Measurements from ENCODE around the gene NMRK2. TPM values are rescaled to one million over a fixed set of nuclear protein-coding genes. Genes with fewer than 3 reads are reported as not detected.

The NMRK2 gene
- polyA plus RNA-seq, 1 of the 3 experiments (the other 2 are of a cell fraction): not detected

DNA sequence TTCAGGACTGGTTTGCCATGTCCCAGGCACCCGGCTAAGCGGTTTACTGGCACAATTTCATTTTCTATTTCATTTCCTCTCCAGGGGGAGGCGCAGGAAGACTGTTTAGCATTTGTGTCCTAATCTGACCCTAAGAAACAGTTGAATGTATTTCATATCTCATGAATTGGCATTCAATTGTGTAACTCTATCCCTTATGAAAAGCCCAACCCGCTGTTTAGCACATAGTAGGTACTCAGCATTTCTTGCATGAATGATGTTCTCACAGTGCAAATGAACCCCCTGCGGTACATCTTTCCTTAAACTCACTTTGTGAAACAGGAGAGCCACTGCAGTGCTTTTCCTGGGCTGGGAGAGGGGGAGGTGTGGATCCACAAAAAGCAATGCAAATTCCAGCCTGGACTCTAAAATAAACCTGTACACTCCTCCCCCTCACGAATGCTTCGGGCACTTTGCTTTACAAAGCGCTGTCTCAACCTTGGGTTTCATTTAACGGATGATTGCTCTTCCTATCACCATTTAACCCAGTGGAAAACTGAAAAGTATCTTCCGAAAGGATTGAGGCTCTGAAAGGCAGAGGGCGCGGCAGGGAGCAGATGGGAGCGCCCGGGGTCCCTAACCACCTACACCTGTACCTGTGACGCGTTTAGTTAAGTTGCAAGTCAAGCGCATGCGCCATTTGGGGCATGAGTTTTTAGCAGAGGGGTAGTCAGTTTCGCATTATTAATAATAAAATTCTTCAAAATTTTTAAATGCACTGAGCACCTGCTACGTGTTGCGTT, 53.6 kb downstream of the NMRK2 start:
- ChIA-PET POLR2A (interaction anchor here (1.0 to 6.8 kb wide), 3 partner anchors 9 to 19 kb away, joined by 3 to 60 read pairs (median 5); partner anchors contain the start of gene DAPK3), CTCF (interaction anchor here (0.7 to 2.3 kb wide), 20 partner anchors 8 to 280 kb away, joined by 3 to 38 read pairs (median 4); partner anchors contain the start of gene PIAS4)
- Histone ChIP-seq H3K4me3 (ENCODE audit: low read depth in 2 of 2, low read length in 1 of 2) (peak overlapping the region; percentile 91 to 99), H3K9ac (peak overlapping the region; percentile 91; the same call in 1 of the 2 replicates), H4K20me1 (ENCODE audit: insufficient read depth) (peaks cover 37% of the 10 kb centered on the region), H2AFZ (ENCODE audit: low read depth) (peak overlapping the region; percentile 90), H3K27ac (ENCODE audit: low read depth in 2 of 2, low read length in 1 of 2) (peak overlapping the region; percentile 63 to 82), H3K36me3 (replicated peaks in 1 of 2; ENCODE audit: control insufficient read depth in 1 of 2, insufficient read depth in 2 of 2, low read length in 1 of 2) (peaks cover 30 to 32% of the 10 kb centered on the region in 2 experiments), H3K27me3 (ENCODE audit: insufficient read depth) (no peaks in the 10 kb centered on the region), H3K4me1 (ENCODE audit: control insufficient read depth in 1 of 2, insufficient read depth in 2 of 2, low read depth in 1 of 2, low read length in 1 of 2) (peaks cover 15 to 37% of the 10 kb centered on the region in 2 experiments), H3K9me3 (no peaks in the 10 kb centered on the region), H3K4me2 (peak overlapping the region; percentile 89), H3K9me2 (no peaks in the 10 kb centered on the region), H3F3A (replicated peaks; ENCODE audit: insufficient read depth) (peaks cover 36% of the 10 kb centered on the region), H3K79me2 (ENCODE audit: insufficient read depth) (peaks cover 38% of the 10 kb centered on the region)
- DNase-seq: peak; percentile 68
- 14% methylated on average over 21 of the region's 21 CpGs for WGBS (ENCODE audit: low lambda C conversion rate)
- TF ChIP-seq SMC3 (IDR thresholded peaks at IDR 0.05; ENCODE audit: low read depth, low read length) (peak; percentile 30; the same call in 1 of the 2 replicates), CTCF (IDR thresholded peaks at IDR 0.05) (peak; percentile 72), CHD2 (IDR thresholded peaks at IDR 0.05; ENCODE audit: low read length, partially characterized antibody) (no peak), IRF3 (IDR thresholded peaks at IDR 0.05; ENCODE audit: low read depth, low read length) (no peak), RXRA (IDR thresholded peaks at IDR 0.05; ENCODE audit: borderline replicate concordance, low read depth) (peak; percentile 8; the same call in 1 of the 2 replicates), NRF1 (IDR thresholded peaks at IDR 0.05; ENCODE audit: low read depth, low read length) (0 out of 2 replicates have a peak, but pooled peaks have one; percentile 8), NFIC (IDR thresholded peaks at IDR 0.05; ENCODE audit: borderline replicate concordance) (no peak), SIN3A (IDR thresholded peaks at IDR 0.05; ENCODE audit: borderline replicate concordance, low read depth, low read length) (no peak; the same call in 1 of the 2 replicates), MAX (IDR thresholded peaks at IDR 0.05; ENCODE audit: low read depth) (no peak), RAD21 (IDR thresholded peaks at IDR 0.05; ENCODE audit: low read length) (peak; percentile 73)
- TF ChIP-seq, protein P1, sequence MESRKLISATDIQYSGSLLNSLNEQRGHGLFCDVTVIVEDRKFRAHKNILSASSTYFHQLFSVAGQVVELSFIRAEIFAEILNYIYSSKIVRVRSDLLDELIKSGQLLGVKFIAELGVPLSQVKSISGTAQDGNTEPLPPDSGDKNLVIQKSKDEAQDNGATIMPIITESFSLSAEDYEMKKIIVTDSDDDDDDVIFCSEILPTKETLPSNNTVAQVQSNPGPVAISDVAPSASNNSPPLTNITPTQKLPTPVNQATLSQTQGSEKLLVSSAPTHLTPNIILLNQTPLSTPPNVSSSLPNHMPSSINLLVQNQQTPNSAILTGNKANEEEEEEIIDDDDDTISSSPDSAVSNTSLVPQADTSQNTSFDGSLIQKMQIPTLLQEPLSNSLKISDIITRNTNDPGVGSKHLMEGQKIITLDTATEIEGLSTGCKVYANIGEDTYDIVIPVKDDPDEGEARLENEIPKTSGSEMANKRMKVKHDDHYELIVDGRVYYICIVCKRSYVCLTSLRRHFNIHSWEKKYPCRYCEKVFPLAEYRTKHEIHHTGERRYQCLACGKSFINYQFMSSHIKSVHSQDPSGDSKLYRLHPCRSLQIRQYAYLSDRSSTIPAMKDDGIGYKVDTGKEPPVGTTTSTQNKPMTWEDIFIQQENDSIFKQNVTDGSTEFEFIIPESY (IDR thresholded peaks at IDR 0.05; ENCODE audit: borderline replicate concordance, low read depth): no peak

All from SK-N-SH (cell line).